Muscle of leg (tissue), 11 donors: ENCODE results near the gene ST6GALNAC4. TPM values are rescaled to one million over a fixed set of nuclear protein-coding genes. Genes with fewer than 3 reads are reported as not detected.

Source experiments
- DNase-seq: peaks from one replicate; pipeline ENCODE4 v3.0.0; 2013
- H3K27ac ChIP-seq: one replicate; pipeline ENCODE4 v1.5.1; 2013; ENCODE audit warnings: mild to moderate bottlenecking, low read length, control low read depth
- H3K27me3 ChIP-seq: one replicate; pipeline ENCODE4 v1.6.1; 2013; ENCODE audit warnings: low read length; ENCODE audit not compliant: control insufficient read depth, insufficient read depth
- H3K36me3 ChIP-seq: one replicate; pipeline ENCODE4 v1.6.1; 2013; ENCODE audit warnings: low read length; ENCODE audit not compliant: control insufficient read depth, insufficient read depth
- H3K4me1 ChIP-seq: one replicate; pipeline ENCODE4 v1.6.1; 2013; ENCODE audit warnings: low read length; ENCODE audit not compliant: control insufficient read depth, insufficient read depth
- H3K4me3 ChIP-seq: one replicate; pipeline ENCODE4 v1.5.1; 2013; ENCODE audit warnings: low read length, control low read depth
- H3K9me3 ChIP-seq: replicated peaks from 2 replicates; pipeline ENCODE4 v1.6.1; 2013; ENCODE audit warnings: low read depth, low read length; ENCODE audit not compliant: control insufficient read depth
- whole genome bisulfite sequencing: methylation state at CpG from one replicate; pipeline ENCODE4 v1.1.5; 2013; ENCODE audit warnings: missing lambda C conversion rate; ENCODE audit not compliant: insufficient coverage; 5-methylcytosine and 5-hydroxymethylcytosine counted together
- polyA plus RNA-seq, 8 donors: library from polyadenylated mRNA; unstranded; fragments of 120-200 nt; gene quantifications; one replicate each; pipeline versions ENCODE4 v1.2.1 to v1.2.3, GENCODE V29; 2013; ENCODE audit warnings: inconsistent platforms in 1 of 8, low replicate concordance in 1 of 8; ENCODE audit not compliant: insufficient read length in 8 of 8, insufficient read depth in 1 of 8
- total RNA-seq: library from RNA; stranded (reverse); fragments of 120-200 nt; gene quantifications from one replicate; pipeline ENCODE4 v1.2.4, GENCODE V29; 2013

The ST6GALNAC4 gene
- total and polyA plus RNA-seq, 9 donors: 21.0 to 41.0 (median 28.4) TPM

GRCh38 chr9:127878001-127878651 lies 38.7 kb downstream of the ST6GALNAC4 start:
- no peaks in the 10 kb centered on the region for H3K9me3 ChIP-seq

GRCh38 chr9:127877566-127877998 lies 39.3 kb downstream of the ST6GALNAC4 start, which contains the start of gene AK1:
TSS of gene AK1 (minus strand) at chr9:127877675. CDS start at chr9:127874617, 3,058 bp downstream.
- Histone ChIP-seq H3K27ac (peak within 1 kb of the TSS; percentile 92), H3K4me3 (peak within 1 kb of the TSS; percentile 59), H3K4me1 (peaks cover 60% of the 10 kb centered on the region), H3K27me3 (no peaks in the 10 kb centered on the region), H3K9me3 (no peaks in the 10 kb centered on the region), H3K36me3 (peaks cover 14% of the 10 kb centered on the region)
- peak; percentile 84 for DNase-seq
- WGBS: 2% methylated on average over 42 of the region's 44 CpGs

More at GRCh38 chr9:127878001-127878651, 38.7 kb downstream of the ST6GALNAC4 start:
- WGBS: 29% methylated on average over 12 of the region's 18 CpGs
- DNase-seq: no peak
- peak overlapping the region; percentile 82 for H3K27ac ChIP-seq
- peaks cover 14% of the 10 kb centered on the region for H3K36me3 ChIP-seq
- peak overlapping the region; percentile 58 for H3K4me3 ChIP-seq
- H3K27me3 ChIP-seq: no peaks in the 10 kb centered on the region
- peaks cover 60% of the 10 kb centered on the region for H3K4me1 ChIP-seq

DNA sequence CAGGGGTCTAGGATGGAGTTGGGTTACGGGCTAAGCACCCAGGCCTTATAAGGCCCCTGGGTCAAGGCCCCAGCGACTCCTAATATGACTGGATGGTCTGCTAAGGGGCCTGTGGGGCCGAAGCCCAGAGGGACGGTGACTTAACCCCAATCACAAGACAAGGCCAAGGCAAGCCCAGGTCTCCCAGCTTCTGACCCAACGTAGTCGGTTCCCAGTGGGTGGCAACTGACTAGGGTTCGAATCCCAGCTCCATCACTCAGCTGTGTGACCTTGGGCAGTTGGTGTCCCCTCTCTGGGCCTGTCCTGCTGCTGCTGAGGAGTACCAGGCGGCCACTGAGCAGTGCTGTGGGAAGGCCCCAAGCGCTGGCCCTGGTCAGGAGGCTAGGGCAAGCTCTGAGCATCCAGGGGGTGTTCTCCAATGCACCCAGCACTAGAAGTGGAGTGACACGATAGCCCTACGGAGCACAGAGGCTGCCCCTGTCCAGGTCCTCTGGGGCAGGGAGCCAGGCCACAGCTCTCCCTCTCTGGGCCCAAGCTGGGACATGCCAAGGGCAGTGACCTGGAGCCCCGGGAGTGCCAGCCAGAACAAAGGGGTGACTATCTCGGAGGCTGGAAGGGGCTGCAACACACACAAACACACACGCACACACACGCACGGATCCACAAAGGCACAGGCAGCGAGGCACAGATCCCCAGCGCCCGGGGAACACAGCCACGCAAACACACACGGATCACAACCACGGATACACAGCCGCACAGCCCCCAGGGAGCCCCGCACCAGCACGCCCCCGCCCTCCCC lies 39.9 kb downstream of the ST6GALNAC4 start:
- 45% methylated on average over 15 of the region's 26 CpGs for WGBS
- Histone ChIP-seq H3K36me3 (peaks cover 19% of the 10 kb centered on the region), H3K27me3 (no peaks in the 10 kb centered on the region), H3K9me3 (no peaks in the 10 kb centered on the region), H3K27ac (peak overlapping the region; percentile 92), H3K4me1 (peaks cover 59% of the 10 kb centered on the region), H3K4me3 (peak overlapping the region; percentile 59)
- DNase-seq: no peak

- 74% methylated on average over 7 of the region's 14 CpGs for WGBS
- DNase-seq: peak; percentile 80
- peak overlapping the region; percentile 44 for H3K4me3 ChIP-seq
Measured at GRCh38 chr9:127876026-127876763, 40.6 kb downstream of the ST6GALNAC4 start.

DNA sequence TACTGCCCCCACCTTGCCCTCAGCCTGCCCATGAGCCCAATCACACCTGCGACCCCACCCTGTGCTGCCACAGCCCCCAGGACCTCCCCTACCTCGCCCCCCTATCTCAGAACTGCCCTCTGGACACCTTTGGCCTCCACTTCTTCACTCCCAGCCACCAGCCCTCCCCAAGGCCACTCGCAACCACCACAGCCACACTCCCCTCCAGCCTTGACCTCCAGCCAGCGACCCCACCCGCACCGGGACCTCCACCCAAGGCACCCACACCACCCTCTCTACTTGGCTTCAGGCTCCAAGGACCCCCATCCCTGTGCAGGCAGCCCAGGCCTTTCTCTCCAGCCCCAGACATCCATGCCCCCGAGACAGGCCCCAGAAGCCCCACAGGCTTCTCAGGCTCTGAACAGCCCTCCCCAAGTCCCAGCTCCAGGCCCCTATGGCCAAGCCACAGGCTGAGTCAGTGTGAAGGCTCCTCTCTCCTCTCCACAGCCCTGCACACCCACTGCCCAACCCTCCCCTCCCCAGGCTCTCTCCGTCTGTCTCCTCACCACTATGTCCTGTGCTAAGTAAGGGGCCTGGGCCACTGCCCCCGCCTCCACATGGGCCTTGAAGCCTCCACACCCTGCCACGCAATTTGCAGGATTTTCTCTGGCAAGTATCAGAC lies 41.4 kb downstream of the ST6GALNAC4 start:
- no peak for DNase-seq
- Histone ChIP-seq H3K4me3 (peak overlapping the region; percentile 44), H3K27ac (peak overlapping the region; percentile 90), H3K4me1 (peaks cover 59% of the 10 kb centered on the region), H3K36me3 (peaks cover 34% of the 10 kb centered on the region), H3K27me3 (no peaks in the 10 kb centered on the region), H3K9me3 (no peaks in the 10 kb centered on the region)
- 64% methylated on average over 10 of the region's 10 CpGs for WGBS

More at GRCh38 chr9:127876026-127876763, 40.6 kb downstream of the ST6GALNAC4 start:
- H3K27ac ChIP-seq: peak overlapping the region; percentile 92
- peaks cover 27% of the 10 kb centered on the region for H3K36me3 ChIP-seq
- no peaks in the 10 kb centered on the region for H3K9me3 ChIP-seq
- peaks cover 59% of the 10 kb centered on the region for H3K4me1 ChIP-seq
- H3K27me3 ChIP-seq: no peaks in the 10 kb centered on the region

GRCh38 chr9:127874301-127875221 lies 42.3 kb downstream of the ST6GALNAC4 start:
- H3K4me3 ChIP-seq: peak overlapping the region; percentile 44
- WGBS: 55% methylated on average over 4 of the region's 19 CpGs
- DNase-seq: no peak

GRCh38 chr9:127873886-127874285 lies 43.0 kb downstream of the ST6GALNAC4 start:
- Histone ChIP-seq H3K27ac (peak overlapping the region; percentile 90), H3K4me3 (peak overlapping the region; percentile 44)

More at GRCh38 chr9:127874301-127875221, 42.3 kb downstream of the ST6GALNAC4 start:
- no peaks in the 10 kb centered on the region for H3K9me3 ChIP-seq
- H3K27ac ChIP-seq: peak overlapping the region; percentile 90
- H3K27me3 ChIP-seq: no peaks in the 10 kb centered on the region
- H3K4me1 ChIP-seq: peaks cover 63% of the 10 kb centered on the region
- peaks cover 39% of the 10 kb centered on the region for H3K36me3 ChIP-seq

GRCh38 chr9:127873223-127873691 lies 43.6 kb downstream of the ST6GALNAC4 start:
- DNase-seq: peak; percentile 57
- 79% methylated on average over 9 of the region's 19 CpGs for WGBS
- Histone ChIP-seq H3K4me1 (peaks cover 62% of the 10 kb centered on the region), H3K27ac (peak overlapping the region; percentile 90), H3K4me3 (no peak overlapping the region), H3K27me3 (no peaks in the 10 kb centered on the region), H3K36me3 (peaks cover 52% of the 10 kb centered on the region), H3K9me3 (no peaks in the 10 kb centered on the region)

More at GRCh38 chr9:127873886-127874285, 43.0 kb downstream of the ST6GALNAC4 start:
- peaks cover 45% of the 10 kb centered on the region for H3K36me3 ChIP-seq
- peaks cover 68% of the 10 kb centered on the region for H3K4me1 ChIP-seq
- peak; percentile 83 for DNase-seq
- H3K27me3 ChIP-seq: no peaks in the 10 kb centered on the region
- WGBS: 40% methylated on average over 5 of the region's 10 CpGs
- H3K9me3 ChIP-seq: no peaks in the 10 kb centered on the region
